Left ventricle myocardium inferior (tissue), 1 donor: ENCODE measurements around the gene OTULINL. TPM values are rescaled to one million over a fixed set of nuclear protein-coding genes. Genes with fewer than 3 reads are reported as not detected.

ENCODE experiments used
- DNase-seq: peaks from one replicate; pipeline ENCODE4 v3.0.0-alpha.2; 2020
- H3K27ac ChIP-seq: fragments of 200-600 bp; replicated peaks from 2 replicates; pipeline ENCODE4 v1.8.0; 2021
- H3K27me3 ChIP-seq: fragments of 200-600 bp; 2 replicates; pipeline ENCODE4 v1.8.0; 2021; ENCODE audit warnings: low read depth
- H3K36me3 ChIP-seq: fragments of 200-600 bp; 2 replicates; pipeline ENCODE4 v1.8.0; 2021
- H3K4me1 ChIP-seq: fragments of 200-600 bp; 2 replicates; pipeline ENCODE4 v1.8.0; 2021
- H3K4me3 ChIP-seq: fragments of 200-600 bp; 2 replicates; pipeline ENCODE4 v1.8.0; 2021; ENCODE audit warnings: mild to moderate bottlenecking, moderate library complexity
- H3K9me3 ChIP-seq: fragments of 200-600 bp; replicated peaks from 2 replicates; pipeline ENCODE4 v1.8.0; 2021
- intact Hi-C: fragments of 100-400 bp; cut with micrococcal nuclease; formaldehyde crosslinking; loops from one replicate; pipeline ENCODE4 v1.11.0; 2022
- total RNA-seq: library from RNA; stranded (reverse); fragmentation: NEBNext Ultra II Directional; extraction: Animal tissue kit (Norgen Biotek cat#: 25700); gene quantifications from one replicate; pipeline ENCODE4 v1.2.1, GENCODE V29; 2021
- TF ChIP-seq, protein P1 (sequence below): fragments of 200-600 bp; IDR thresholded peaks from 2 replicates; pipeline ENCODE4 v1.8.0; 2021; ENCODE audit warnings: antibody characterized with exemption, mild to moderate bottlenecking, borderline replicate concordance
- donor health status: DM: no; HTN: yes; CAD: no; lungs with severe emphysema.

OTULINL gene
- total RNA-seq, 1 donor from 2014 or later: 3.8 TPM

DNA sequence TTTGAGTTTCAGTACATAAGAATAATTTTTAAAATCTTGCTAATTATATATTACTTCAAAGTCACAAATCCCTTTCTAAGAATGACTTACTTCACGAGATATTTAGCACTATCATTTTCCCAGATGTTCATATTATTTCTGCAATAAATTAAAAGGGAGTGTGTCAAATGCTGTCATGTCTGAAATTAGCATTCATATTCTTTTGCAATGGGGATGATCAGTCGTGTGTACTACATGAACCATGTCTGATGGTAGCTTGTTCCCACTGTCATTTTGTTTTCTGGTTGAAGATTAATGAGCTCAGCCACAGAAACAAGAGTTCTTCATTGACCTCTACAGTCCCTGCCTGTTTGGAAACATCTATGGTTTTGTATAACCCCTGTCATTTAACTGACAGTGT lies 30.1 kb downstream of the OTULINL start:
- intact Hi-C loops: no loop called here
- Histone ChIP-seq H3K27ac (no peak overlapping the region), H3K4me3 (no peak overlapping the region), H3K4me1 (no peaks in the 10 kb centered on the region), H3K9me3 (no peaks in the 10 kb centered on the region), H3K27me3 (peaks cover 6% of the 10 kb centered on the region), H3K36me3 (no peaks in the 10 kb centered on the region)
- TF ChIP-seq, protein P1, sequence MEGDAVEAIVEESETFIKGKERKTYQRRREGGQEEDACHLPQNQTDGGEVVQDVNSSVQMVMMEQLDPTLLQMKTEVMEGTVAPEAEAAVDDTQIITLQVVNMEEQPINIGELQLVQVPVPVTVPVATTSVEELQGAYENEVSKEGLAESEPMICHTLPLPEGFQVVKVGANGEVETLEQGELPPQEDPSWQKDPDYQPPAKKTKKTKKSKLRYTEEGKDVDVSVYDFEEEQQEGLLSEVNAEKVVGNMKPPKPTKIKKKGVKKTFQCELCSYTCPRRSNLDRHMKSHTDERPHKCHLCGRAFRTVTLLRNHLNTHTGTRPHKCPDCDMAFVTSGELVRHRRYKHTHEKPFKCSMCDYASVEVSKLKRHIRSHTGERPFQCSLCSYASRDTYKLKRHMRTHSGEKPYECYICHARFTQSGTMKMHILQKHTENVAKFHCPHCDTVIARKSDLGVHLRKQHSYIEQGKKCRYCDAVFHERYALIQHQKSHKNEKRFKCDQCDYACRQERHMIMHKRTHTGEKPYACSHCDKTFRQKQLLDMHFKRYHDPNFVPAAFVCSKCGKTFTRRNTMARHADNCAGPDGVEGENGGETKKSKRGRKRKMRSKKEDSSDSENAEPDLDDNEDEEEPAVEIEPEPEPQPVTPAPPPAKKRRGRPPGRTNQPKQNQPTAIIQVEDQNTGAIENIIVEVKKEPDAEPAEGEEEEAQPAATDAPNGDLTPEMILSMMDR: no peak
- no peak for DNase-seq

DNA sequence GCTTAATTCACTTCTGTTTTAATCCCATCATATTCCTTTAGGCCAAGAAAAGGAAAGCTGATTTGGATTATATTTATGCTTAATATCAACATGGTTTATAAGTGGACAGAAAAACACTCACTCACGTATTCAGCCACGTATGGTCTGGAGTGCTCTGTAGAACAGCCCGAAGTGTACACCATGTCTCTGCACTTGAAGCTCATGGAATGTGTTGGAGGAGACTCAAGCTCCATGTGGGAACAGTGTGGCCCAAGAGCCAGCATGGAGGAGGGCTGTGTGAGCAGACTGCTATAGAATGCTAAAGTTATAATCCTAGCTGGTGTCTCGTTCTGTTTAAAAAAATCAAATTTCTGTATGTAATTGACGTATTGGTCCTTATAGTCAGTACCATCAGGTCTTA lies 32.9 kb downstream of the OTULINL start:
- no peak for DNase-seq
- Histone ChIP-seq H3K27me3 (peaks cover 6% of the 10 kb centered on the region), H3K4me3 (no peak overlapping the region), H3K27ac (no peak overlapping the region), H3K36me3 (no peaks in the 10 kb centered on the region), H3K4me1 (no peaks in the 10 kb centered on the region), H3K9me3 (no peaks in the 10 kb centered on the region)
- intact Hi-C loops: no loop called here
- TF ChIP-seq, protein P1: no peak

DNA sequence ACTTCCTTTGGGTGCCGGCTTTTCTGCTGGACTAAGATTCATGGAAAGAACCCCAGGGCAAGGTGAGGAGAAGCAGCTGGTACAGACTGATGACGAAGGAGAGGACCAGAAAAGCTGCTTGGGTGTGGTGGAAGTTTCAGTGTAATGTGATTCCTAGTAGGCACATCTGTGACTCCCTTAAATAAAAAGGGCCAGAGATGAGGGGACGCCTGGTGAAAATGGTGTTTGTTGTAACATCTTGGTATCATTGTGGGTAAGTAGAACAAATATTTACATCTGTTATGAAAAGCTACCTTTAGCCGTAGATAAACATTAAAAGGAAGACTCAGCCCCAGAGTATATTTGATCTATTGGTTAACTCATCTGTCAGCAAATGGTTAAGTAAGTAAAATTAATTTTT lies 33.8 kb downstream of the OTULINL start:
- TF ChIP-seq, protein P1: no peak
- Histone ChIP-seq H3K4me3 (no peak overlapping the region), H3K27ac (no peak overlapping the region), H3K9me3 (no peaks in the 10 kb centered on the region), H3K36me3 (no peaks in the 10 kb centered on the region), H3K4me1 (no peaks in the 10 kb centered on the region), H3K27me3 (peaks cover under 1% of the 10 kb centered on the region)
- DNase-seq: no peak
- intact Hi-C loops: no loop called here

DNA sequence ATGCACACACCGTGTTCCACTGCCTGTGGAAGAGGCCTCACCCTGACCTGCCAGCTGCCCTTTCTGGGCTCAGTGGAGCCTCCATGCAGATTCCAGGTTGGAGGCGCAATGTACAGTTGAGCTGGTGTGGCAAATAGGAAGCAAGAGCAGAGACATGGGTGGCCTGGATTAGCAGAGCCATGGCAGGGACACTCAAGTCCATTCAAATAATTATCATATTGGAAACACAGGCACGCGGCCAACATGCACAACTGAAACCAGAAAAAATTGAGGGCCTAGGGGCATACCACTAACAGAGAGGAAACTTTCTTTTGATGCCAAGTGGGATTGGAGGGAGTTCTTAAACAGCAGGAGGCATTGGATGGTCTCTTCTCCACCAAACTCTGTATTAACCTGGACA lies 35.8 kb downstream of the OTULINL start:
- H3K27ac ChIP-seq: no peak overlapping the region
- H3K4me1 ChIP-seq: no peaks in the 10 kb centered on the region
- TF ChIP-seq, protein P1: no peak
- no peak overlapping the region for H3K4me3 ChIP-seq
- no peaks in the 10 kb centered on the region for H3K27me3 ChIP-seq
- intact Hi-C loops: no loop called here
- H3K36me3 ChIP-seq: no peaks in the 10 kb centered on the region
- peaks cover 15% of the 10 kb centered on the region for H3K9me3 ChIP-seq
- no peak for DNase-seq

DNA sequence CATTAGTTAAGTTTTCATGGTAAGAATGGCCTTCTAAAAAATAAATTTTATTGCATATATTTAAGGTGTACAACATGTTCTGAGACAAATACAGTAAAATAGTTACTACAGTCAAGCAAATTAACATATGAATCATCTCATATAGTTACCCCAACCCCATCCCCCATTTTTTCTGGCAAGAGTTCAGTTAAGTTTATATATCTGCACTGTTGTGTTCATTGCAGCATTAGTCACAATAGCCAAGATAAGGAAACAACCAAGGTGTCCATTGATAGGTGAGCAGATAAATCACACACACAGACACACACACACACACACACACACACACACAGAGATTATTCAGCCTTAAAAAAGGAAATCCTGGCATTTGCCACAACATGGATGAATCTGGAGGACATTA lies 45.7 kb downstream of the OTULINL start:
- Histone ChIP-seq H3K4me1 (no peaks in the 10 kb centered on the region), H3K9me3 (no peaks in the 10 kb centered on the region), H3K4me3 (no peak overlapping the region), H3K27me3 (no peaks in the 10 kb centered on the region), H3K27ac (no peak overlapping the region), H3K36me3 (no peaks in the 10 kb centered on the region)
- no peak for DNase-seq
- intact Hi-C loops: no loop called here
- TF ChIP-seq, protein P1: no peak

DNA sequence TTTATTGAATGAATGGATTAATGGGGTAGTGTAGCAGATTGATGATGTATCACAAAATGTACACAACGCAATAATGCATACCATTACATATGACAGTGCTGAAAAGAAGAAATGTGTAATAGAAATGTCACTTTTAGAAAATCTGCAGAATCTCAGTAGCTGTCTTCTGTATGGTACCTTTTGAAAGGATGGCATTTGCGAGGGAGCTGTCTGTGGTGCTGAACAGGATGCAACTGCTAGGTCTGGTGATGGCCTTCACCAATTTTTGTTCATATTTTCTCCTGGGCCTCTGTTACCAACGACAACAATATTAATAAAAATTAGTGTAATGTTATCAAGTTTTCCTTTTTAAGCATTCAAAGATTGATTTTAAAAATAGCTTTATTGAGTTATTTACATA lies 46.8 kb downstream of the OTULINL start:
- Histone ChIP-seq H3K4me1 (no peaks in the 10 kb centered on the region), H3K9me3 (no peaks in the 10 kb centered on the region), H3K27me3 (no peaks in the 10 kb centered on the region), H3K27ac (no peak overlapping the region), H3K4me3 (no peak overlapping the region), H3K36me3 (no peaks in the 10 kb centered on the region)
- DNase-seq: no peak
- intact Hi-C loops: no loop called here
- TF ChIP-seq, protein P1: no peak
